NB4 (cell line): ENCODE results near the gene SGPL1.

Experiments used
- DNase-seq: peaks from one replicate; pipeline ENCODE4 v3.0.0; 2010; ENCODE audit warnings: low read depth
- H3K4me3 ChIP-seq: one replicate; pipeline ENCODE4 v1.5.1; 2011; ENCODE audit warnings: mild to moderate bottlenecking, low read depth, low read length, moderate library complexity
- CTCF ChIP-seq: IDR thresholded peaks from one replicate; pipeline ENCODE4 v1.5.1; 2012; ENCODE audit warnings: low read depth, low read length
- MYC ChIP-seq: IDR thresholded peaks from 2 replicates; pipeline ENCODE4 v1.6.1; 2011; ENCODE audit warnings: low read depth, low read length
- POLR2A ChIP-seq: IDR thresholded peaks from 2 replicates; pipeline ENCODE4 v1.6.1; 2011; ENCODE audit warnings: mild to moderate bottlenecking; ENCODE audit not compliant: insufficient read length; ENCODE audit errors: extremely low read depth
- TF ChIP-seq, protein P1 (sequence below): IDR thresholded peaks from 2 replicates; pipeline ENCODE4 v1.6.1; 2011; ENCODE audit warnings: low read depth, low read length

The SGPL1 gene

DNA sequence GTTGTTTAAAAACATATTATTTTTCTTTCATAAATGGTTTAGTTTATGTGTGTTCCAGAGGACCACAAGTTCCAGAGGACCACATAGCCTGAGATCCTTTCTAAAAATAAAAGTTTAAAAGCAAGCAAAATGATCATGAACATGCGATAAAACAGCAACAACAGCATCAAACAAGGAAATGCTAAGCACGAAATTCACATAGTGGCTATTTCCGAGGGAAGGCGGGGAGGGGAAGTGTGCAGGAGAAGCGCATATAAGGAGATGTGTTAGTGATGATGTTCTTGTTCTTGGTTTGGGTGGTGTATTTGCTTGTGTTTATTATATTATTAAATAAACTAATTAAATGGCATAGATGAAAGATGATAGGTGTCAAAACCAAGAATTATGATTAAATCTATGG, 31.7 kb upstream of the SGPL1 start:
- H3K4me3 ChIP-seq, result no peak overlapping the region
- TF ChIP-seq CTCF (no peak), MYC (no peak), POLR2A (no peak)
- TF ChIP-seq, protein P1, sequence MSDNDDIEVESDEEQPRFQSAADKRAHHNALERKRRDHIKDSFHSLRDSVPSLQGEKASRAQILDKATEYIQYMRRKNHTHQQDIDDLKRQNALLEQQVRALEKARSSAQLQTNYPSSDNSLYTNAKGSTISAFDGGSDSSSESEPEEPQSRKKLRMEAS, result no peak
- no peak for DNase-seq

DNA sequence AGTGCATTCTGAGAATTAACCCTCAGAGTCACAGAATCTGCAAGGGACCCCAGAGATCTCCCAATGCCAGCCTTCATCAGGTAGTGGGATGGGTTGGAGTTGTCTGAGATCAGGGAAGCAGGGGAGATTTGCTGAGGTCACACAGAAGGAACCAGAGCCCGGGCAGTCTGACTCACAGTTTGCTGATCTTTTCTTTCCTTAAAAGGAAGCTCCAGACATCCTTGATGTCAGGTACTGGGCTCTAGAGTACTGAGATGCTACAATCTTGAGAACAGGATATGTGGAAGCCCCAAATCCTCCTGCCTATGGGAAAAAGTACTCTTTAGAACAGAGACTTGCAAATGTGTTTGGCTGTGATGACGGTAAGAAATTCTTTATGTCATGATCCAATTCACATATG, 31.3 kb upstream of the SGPL1 start:
- TF ChIP-seq MYC (no peak), POLR2A (no peak), CTCF (no peak)
- TF ChIP-seq, protein P1, result no peak
- DNase-seq, result no peak
- no peak overlapping the region for H3K4me3 ChIP-seq

- DNase-seq, result peak; percentile 34
- TF ChIP-seq CTCF, result no peak
- TF ChIP-seq, protein P1, result no peak
- TF ChIP-seq POLR2A, result no peak
- no peak for TF ChIP-seq MYC
- no peak within 1 kb of the TSS for H3K4me3 ChIP-seq
These were observed 30.6 kb upstream of the SGPL1 start, which contains the start of gene TBATA for GRCh38 chr10:70785190-70785589. TBATA (minus strand) TSS chr10:70785377; CDS start chr10:70783379, 1,998 bp downstream.

DNA sequence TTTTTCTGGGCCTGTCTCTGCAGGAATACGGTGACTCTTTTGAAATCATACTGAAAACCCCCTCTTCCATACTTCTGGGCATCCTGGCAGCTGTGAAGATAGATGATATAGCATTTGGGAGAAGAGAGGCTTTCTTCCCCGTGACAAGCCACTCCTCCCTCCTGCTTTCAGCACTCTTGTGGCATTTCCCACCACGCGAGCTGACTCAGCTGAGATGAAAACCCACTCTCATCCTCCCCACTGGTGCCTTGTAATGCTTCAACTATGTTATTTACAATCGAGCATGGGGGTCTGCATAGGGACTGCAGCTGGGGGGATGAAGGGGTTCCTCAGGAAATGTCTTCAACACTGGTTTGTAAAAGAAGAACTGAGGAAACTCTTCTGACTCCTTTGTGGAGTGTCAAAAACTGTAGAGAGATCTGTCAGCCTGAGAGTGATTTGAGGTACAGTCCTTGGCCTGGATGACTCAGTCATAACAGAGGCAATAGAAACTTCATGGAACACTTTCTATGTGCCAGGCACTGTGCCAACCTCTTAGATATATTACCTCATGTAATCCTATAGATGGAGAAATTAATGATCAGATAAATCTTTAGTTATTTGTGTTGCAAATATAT, 28.8 kb upstream of the SGPL1 start:
- DNase-seq, result no peak
- TF ChIP-seq CTCF (no peak), MYC (no peak), POLR2A (no peak)
- TF ChIP-seq, protein P1, result no peak
- no peak overlapping the region for H3K4me3 ChIP-seq

DNA sequence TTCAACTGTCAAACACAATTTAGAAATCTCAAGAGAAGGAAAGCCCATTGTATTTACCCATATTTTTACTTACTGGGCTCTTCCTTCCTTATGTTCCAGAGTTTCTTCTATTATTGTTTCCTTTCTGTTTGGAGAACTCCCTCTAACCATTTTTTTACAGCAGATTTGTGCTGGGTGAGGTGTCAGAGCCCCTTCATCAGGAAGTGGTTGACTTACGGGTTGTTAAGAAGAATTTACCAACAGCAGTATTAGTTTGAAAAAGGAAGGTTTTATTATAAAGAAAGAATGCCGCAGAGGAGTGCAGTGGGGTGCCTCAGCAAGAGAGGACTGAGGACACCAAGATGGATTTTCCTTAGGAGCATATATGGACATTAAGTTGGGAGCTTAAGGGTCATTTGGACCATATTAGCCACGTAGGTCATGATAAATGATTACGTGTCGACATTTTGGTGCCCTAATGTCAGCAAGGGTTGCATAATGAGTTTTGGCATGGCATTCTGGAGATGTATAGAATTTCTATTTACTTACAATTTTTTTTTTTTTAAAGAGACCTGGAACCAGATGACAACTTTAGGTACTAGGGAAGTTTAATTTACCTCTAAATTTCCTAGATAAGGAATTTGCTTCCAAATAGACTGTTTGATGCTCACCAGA, 24.2 kb upstream of the SGPL1 start:
- H3K4me3 ChIP-seq, result no peak overlapping the region
- TF ChIP-seq POLR2A, result no peak
- no peak for TF ChIP-seq MYC
- TF ChIP-seq, protein P1, result no peak
- TF ChIP-seq CTCF, result no peak
- DNase-seq, result peak; percentile 11
